Muscle layer of colon (tissue), 2 donors: ENCODE data around the gene ZNF764.
"Not testable (repeated sequence)": the region's sequence is repeated elsewhere in the genome, so short reads cannot be mapped to it uniquely, and the experiment has no call there.

Experiments used
- H3K27ac ChIP-seq: one replicate; pipeline ENCODE4 v1.7.0; 2013; ENCODE audit warnings: low read depth, mild to moderate bottlenecking, low read length, moderate library complexity
- H3K27me3 ChIP-seq, 2 donors: one replicate each; pipeline ENCODE4 v1.7.0; 2013; ENCODE audit warnings: low read length in 2 of 2, mild to moderate bottlenecking in 2 of 2; ENCODE audit not compliant: insufficient read depth in 2 of 2, control insufficient read depth in 1 of 2
- H3K36me3 ChIP-seq: one replicate; pipeline ENCODE4 v1.7.0; 2013; ENCODE audit warnings: mild to moderate bottlenecking, low read length; ENCODE audit not compliant: insufficient read depth
- H3K4me1 ChIP-seq: one replicate; pipeline ENCODE4 v1.7.0; 2013; ENCODE audit warnings: mild to moderate bottlenecking, low read length; ENCODE audit not compliant: insufficient read depth
- H3K4me3 ChIP-seq, 2 donors: one replicate each; pipeline ENCODE4 v1.7.0; 2013; ENCODE audit warnings: low read length in 2 of 2, low read depth in 1 of 2, mild to moderate bottlenecking in 1 of 2, moderate library complexity in 1 of 2
- H3K9ac ChIP-seq: one replicate; pipeline ENCODE4 v1.7.0; 2013; ENCODE audit warnings: low read length
- H3K9me3 ChIP-seq: one replicate; pipeline ENCODE4 v1.7.0; 2013; ENCODE audit warnings: mild to moderate bottlenecking, low read length
- donor health status: abdominal sarcoma.
- donor health status: Adenocarcinoma of cecum.

ZNF764 gene

GRCh38 chr16:30540916-30541464 is 17.2 kb downstream of the ZNF764 start:
- H3K36me3 ChIP-seq, H3K9me3 ChIP-seq, H3K4me3 ChIP-seq, H3K4me1 ChIP-seq, H3K9ac ChIP-seq, H3K27me3 ChIP-seq, H3K27ac ChIP-seq: not testable (repeated sequence)

- not testable (repeated sequence) for H3K27me3 ChIP-seq, H3K9ac ChIP-seq
Observed at GRCh38 chr16:30539986-30540526, 18.1 kb downstream of the ZNF764 start.

GRCh38 chr16:30539000-30539964 is 18.9 kb downstream of the ZNF764 start:
- H3K27me3 ChIP-seq: no peaks in the 10 kb centered on the region
- H3K4me1 ChIP-seq: peaks cover 9% of the 10 kb centered on the region
- no peak overlapping the region for H3K27ac ChIP-seq
- no peaks in the 10 kb centered on the region for H3K36me3 ChIP-seq
- no peak overlapping the region for H3K9ac ChIP-seq
- no peak overlapping the region for H3K4me3 ChIP-seq
- no peaks in the 10 kb centered on the region for H3K9me3 ChIP-seq

More at GRCh38 chr16:30539986-30540526, 18.1 kb downstream of the ZNF764 start:
- not testable (repeated sequence) for H3K27ac ChIP-seq, H3K4me1 ChIP-seq, H3K9me3 ChIP-seq, H3K4me3 ChIP-seq, H3K36me3 ChIP-seq

GRCh38 chr16:30536391-30537024 is 21.7 kb downstream of the ZNF764 start:
- not testable (repeated sequence) for H3K36me3 ChIP-seq, H3K9me3 ChIP-seq, H3K27ac ChIP-seq, H3K9ac ChIP-seq, H3K27me3 ChIP-seq, H3K4me3 ChIP-seq
- peaks cover 15% of the 10 kb centered on the region for H3K4me1 ChIP-seq

- Histone ChIP-seq H3K9ac (peak overlapping the region; percentile 67), H3K4me1 (peaks cover 15% of the 10 kb centered on the region), H3K36me3 (no peaks in the 10 kb centered on the region), H3K9me3 (no peaks in the 10 kb centered on the region), H3K4me3 (peak overlapping the region; percentile 75 to 86), H3K27ac (peak overlapping the region; percentile 77), H3K27me3 (no peaks in the 10 kb centered on the region)
Observed at GRCh38 chr16:30535777-30536190, 22.4 kb downstream of the ZNF764 start.

GRCh38 chr16:30535106-30535776 is 22.9 kb downstream of the ZNF764 start:
- peak overlapping the region; percentile 77 for H3K27ac ChIP-seq
- H3K4me3 ChIP-seq: peak overlapping the region; percentile 75 to 86
- no peaks in the 10 kb centered on the region for H3K9me3 ChIP-seq
- H3K9ac ChIP-seq: peak overlapping the region; percentile 67
- H3K27me3 ChIP-seq: no peaks in the 10 kb centered on the region
- H3K4me1 ChIP-seq: peaks cover 15% of the 10 kb centered on the region
- no peaks in the 10 kb centered on the region for H3K36me3 ChIP-seq

- peak within 1 kb of the TSS; percentile 75 to 86 for H3K4me3 ChIP-seq
- H3K27me3 ChIP-seq: no peaks in the 10 kb centered on the region
- H3K4me1 ChIP-seq: peaks cover 15% of the 10 kb centered on the region
- H3K9ac ChIP-seq: peak within 1 kb of the TSS; percentile 67
- no peaks in the 10 kb centered on the region for H3K9me3 ChIP-seq
- peak within 1 kb of the TSS; percentile 77 for H3K27ac ChIP-seq
- no peaks in the 10 kb centered on the region for H3K36me3 ChIP-seq
Observed at GRCh38 chr16:30534368-30535105, 23.6 kb downstream of the ZNF764 start, which contains the start of gene ZNF747. Gene ZNF747, minus strand, starts transcription at chr16:30534858. Its CDS starts 179 bp downstream, at chr16:30534679.

- Histone ChIP-seq H3K36me3 (no peaks in the 10 kb centered on the region), H3K4me1 (peaks cover 15% of the 10 kb centered on the region), H3K4me3 (peak overlapping the region; percentile 75 to 86), H3K9ac (peak overlapping the region; percentile 67), H3K27me3 (no peaks in the 10 kb centered on the region), H3K27ac (peak overlapping the region; percentile 77), H3K9me3 (no peaks in the 10 kb centered on the region)
Observed at GRCh38 chr16:30533748-30534367, 24.3 kb downstream of the ZNF764 start.

- no peaks in the 10 kb centered on the region for H3K9me3 ChIP-seq
- H3K36me3 ChIP-seq: no peaks in the 10 kb centered on the region
- H3K27ac ChIP-seq: no peak overlapping the region
- H3K9ac ChIP-seq: no peak overlapping the region
- H3K4me1 ChIP-seq: peaks cover 21% of the 10 kb centered on the region
- H3K27me3 ChIP-seq: no peaks in the 10 kb centered on the region
- H3K4me3 ChIP-seq: no peak overlapping the region
Observed at GRCh38 chr16:30533146-30533522, 25.0 kb downstream of the ZNF764 start.
